Measurements from ENCODE around the gene HSPA2.
"Not testable (repeated sequence)": the region's sequence is repeated elsewhere in the genome, so short reads cannot be mapped to it uniquely, and the experiment has no call there.

The HSPA2 gene

DNA sequence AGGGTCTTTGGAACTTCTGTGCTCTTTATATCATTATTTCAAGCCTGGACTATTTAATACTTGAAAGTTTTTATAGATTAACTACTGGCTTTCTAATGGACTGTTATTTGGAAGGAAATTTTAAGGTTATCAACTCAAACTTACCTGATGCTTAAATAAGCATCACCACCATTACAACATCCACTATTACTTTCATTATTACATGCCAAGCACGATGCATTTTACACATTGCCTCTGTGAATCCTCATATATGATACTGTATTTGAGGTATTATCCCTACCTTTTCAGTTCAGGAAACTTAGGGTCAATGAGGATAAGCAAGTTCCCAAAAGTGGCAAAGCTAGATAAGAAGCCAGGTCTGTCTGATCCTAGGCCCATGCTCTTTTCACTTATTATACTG lies 23.6 kb upstream of the HSPA2 start:
- no peak for DNase-seq

DNA sequence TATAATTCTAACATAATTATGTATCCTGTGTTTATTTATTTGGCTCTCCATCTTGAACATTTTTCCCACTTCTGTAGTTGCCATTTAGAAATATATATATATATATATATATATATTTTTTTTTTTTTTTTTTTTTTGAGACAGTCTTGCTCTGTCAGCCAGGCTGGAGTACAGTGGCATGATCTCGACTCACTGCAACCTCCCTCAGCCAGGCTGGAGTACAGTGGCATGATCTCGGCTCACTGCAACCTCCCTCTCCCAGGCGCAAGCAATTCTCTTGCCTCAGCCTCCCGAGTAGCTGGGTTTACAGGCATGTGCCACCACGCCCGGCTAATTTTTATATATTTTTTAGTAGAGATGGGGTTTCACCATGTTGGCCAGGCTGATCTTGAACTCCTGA lies 22.9 kb upstream of the HSPA2 start:
- not testable (repeated sequence) for DNase-seq

DNA sequence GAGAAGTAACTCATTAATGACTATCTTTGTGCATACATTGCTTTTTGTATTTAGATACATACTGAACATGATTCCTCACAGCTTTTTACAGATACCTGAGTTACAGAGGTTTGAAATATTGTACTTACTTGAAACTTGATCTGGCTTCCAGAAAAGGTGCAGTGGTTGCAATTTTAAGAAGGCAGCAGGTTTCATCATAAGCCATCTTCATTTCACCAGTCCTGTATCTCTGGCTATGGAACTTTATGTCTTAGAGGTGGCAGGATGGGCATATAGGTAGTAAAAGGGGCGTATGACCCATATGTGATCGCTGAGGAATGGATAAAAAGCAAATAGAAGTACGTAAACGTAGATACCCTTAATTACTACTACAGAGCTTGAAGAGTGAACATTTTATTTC lies 22.3 kb upstream of the HSPA2 start:
- DNase-seq = no peak

DNA sequence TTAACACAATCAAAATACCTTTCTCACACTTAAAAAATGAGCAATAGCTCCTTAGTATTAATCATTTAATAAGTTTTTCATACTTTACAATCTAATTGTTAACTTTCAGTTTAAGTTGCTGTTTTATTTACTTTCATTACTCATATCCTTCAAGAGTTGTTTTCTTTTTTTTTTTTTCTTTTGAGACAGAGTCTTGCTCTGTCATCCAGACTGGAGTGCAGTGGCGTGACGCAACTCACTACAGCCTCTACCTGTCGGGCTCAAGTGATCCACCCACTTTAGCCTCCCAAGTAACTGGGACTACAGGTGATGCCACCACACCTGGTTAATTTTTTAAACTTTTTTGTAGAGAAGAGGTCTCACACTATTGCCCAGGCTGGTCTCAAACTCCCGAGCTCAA lies 19.8 kb upstream of the HSPA2 start:
- no peak for DNase-seq

DNA sequence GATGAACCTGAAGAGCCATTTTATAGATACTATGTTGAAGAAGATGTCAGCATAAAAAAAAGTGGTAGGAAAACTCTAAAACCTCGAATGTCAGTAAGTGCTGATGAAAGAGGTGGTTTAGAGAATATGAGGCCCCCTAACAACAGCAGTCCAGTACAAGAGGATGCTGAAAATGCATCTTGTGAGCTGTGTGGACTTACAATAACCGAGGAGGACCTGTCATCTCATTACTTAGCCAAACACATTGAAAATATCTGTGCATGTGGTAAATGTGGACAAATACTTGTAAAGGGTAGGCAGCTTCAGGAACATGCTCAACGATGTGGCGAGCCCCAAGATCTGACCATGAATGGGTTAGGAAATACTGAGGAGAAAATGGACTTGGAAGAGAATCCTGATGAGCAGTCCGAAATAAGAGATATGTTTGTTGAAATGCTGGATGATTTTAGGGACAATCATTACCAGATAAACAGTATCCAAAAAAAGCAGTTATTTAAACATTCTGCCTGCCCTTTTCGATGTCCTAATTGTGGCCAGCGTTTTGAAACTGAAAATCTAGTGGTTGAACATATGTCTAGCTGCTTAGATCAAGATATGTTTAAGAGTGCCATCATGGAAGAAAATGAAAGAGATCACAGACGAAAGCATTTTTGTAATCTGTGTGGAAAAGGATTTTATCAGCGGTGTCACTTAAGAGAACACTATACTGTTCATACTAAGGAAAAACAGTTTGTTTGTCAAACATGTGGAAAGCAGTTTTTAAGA lies 17.8 kb upstream of the HSPA2 start:
- DNase-seq = no peak

DNA sequence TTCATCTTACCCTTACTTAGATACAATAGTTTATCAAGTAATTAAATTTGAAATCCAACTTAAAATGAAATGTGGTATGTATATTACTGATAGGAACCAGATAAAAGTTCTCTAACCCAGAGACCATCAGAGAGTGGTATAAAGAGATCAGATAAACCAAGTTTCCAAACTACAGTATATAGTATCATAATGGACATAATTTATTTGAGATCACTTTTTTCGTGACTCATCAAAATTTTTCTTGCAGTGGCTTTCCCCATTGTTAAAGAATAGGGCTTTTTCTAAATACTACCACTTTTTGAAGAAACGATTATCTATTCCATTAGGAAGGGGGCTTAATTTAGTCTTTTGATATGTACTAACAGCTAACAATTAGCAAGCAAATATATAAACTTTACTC lies 15.2 kb upstream of the HSPA2 start:
- DNase-seq = no peak

DNA sequence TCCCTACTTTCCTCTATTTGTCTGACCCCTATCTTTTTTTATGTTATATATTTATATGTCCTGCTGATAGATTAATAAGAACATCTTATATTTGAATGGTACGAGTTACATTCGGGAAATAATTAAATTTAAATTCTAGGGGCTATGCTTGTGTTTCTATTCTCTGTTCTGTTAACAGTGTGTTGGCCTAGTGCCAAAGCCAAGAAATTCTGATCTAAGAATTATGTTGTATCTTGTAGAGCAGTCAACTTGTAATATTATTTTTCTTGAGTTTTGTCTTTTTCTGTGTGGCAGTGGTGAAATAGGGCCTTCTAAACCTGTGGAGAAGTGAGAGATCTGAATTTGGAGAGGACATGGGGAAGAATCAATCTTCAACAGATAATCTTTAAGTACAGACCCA lies 9.0 kb upstream of the HSPA2 start:
- no peak for DNase-seq

DNA sequence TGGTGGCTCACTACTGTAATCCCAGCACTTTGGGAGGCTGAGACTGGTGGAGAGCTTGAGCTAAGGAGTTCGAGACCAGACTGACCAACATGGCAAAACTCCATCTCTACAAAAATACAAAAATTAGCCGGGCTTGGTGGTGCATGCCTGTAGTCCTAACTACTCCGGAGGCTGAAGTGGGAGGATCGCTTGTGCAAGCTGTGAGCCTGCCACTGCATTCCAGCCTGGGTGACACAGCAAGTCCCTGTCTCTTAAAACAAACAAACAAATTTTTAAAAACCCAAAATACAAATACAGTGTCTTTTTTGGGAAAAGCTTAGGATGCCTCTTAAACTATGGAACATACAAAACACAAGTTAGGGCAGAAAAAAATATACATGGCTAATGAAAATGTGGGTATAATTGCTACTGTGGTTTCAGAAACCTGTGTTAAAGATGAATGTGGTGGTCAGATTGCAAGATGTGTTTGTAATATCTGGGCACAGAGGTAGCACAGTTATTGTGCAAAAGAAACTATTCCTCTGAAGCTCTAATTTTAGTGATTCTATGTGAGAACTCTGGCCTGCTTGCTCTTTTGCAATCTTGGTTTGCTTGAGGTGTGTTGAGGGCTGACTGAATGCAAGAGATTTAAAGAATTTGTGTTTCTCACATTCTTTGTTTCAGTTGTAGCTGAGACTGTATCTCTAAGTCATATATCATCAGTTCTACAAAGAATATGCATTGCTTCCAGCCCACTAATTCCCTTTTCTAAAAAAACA lies 3.9 kb upstream of the HSPA2 start:
- DNase-seq = no peak

DNA sequence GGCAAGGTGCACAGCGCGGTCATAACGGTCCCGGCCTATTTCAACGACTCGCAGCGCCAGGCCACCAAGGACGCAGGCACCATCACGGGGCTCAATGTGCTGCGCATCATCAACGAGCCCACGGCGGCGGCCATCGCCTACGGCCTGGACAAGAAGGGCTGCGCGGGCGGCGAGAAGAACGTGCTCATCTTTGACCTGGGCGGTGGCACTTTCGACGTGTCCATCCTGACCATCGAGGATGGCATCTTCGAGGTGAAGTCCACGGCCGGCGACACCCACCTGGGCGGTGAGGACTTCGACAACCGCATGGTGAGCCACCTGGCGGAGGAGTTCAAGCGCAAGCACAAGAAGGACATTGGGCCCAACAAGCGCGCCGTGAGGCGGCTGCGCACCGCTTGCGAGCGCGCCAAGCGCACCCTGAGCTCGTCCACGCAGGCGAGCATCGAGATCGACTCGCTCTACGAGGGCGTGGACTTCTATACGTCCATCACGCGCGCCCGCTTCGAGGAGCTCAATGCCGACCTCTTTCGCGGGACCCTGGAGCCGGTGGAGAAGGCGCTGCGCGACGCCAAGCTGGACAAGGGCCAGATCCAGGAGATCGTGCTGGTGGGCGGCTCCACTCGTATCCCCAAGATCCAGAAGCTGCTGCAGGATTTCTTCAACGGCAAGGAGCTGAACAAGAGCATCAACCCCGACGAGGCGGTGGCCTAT lies 875 bp downstream of the HSPA2 start:
- no peak for DNase-seq

DNA sequence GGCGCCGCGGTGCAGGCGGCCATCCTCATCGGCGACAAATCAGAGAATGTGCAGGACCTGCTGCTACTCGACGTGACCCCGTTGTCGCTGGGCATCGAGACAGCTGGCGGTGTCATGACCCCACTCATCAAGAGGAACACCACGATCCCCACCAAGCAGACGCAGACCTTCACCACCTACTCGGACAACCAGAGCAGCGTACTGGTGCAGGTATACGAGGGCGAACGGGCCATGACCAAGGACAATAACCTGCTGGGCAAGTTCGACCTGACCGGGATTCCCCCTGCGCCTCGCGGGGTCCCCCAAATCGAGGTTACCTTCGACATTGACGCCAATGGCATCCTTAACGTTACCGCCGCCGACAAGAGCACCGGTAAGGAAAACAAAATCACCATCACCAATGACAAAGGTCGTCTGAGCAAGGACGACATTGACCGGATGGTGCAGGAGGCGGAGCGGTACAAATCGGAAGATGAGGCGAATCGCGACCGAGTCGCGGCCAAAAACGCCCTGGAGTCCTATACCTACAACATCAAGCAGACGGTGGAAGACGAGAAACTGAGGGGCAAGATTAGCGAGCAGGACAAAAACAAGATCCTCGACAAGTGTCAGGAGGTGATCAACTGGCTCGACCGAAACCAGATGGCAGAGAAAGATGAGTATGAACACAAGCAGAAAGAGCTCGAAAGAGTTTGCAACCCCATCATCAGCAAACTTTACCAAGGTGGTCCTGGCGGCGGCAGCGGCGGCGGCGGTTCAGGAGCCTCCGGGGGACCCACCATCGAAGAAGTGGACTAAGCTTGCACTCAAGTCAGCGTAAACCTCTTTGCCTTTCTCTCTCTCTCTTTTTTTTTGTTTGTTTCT lies 1.7 kb downstream of the HSPA2 start:
- no peak for DNase-seq

DNA sequence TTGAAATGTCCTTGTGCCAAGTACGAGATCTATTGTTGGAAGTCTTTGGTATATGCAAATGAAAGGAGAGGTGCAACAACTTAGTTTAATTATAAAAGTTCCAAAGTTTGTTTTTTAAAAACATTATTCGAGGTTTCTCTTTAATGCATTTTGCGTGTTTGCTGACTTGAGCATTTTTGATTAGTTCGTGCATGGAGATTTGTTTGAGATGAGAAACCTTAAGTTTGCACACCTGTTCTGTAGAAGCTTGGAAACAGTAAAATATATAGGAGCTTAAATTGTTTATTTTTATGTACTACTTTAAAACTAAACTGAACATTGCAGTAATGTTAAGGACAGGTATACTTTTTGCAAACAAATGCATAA lies 2.3 kb downstream of the HSPA2 start:
- no peak for DNase-seq

DNA sequence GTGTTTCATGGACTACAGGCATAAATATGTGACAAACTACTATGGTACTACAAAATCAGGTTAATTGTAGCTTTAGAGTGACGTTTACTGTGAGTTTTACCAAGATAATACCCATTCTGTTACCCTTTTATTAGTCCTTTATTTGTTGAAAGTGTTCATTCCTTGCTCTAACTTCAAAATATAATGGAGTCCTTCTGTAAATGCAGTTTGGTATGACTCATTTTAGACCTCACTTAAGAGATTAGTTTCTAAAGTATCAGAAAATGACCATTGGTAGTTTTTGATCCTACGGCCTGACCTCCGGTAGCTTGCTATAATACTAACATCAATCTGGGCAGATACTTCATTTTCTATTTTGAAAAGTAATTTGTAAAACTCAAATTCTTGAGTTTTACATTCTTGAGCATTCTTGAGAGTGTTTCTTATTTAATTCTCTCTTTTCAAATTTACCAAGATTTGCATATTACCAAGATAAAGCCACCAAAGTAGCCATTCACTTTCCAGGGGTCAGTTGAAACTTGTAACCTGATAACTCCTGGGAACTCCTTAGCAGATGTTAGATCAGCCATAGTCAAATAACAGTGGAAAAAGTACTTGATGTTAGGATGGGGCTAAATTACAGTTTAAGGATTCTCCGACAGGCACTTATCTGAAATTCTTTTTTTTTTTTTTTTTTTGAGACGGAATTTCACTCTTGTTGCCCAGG lies 4.2 kb downstream of the HSPA2 start:
- no peak for DNase-seq

DNA sequence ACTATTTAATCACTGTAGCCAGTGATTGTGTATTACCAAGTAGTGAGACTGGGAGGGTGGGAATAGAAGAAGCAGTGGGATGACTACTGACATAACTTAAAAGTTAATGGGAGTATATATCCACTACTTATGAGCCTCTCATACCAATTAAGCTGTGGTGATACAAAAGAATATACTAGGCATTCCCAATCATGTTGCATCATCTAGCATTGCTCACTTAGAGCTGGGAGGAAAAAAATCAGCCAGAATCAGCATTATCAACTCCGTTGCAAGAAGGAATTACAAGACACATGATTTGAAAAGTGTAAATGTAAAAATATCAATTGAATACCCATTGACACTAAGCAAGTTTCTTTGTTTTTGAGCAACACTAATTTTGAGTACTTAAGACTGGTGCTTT lies 8.5 kb downstream of the HSPA2 start:
- no peak for DNase-seq

DNA sequence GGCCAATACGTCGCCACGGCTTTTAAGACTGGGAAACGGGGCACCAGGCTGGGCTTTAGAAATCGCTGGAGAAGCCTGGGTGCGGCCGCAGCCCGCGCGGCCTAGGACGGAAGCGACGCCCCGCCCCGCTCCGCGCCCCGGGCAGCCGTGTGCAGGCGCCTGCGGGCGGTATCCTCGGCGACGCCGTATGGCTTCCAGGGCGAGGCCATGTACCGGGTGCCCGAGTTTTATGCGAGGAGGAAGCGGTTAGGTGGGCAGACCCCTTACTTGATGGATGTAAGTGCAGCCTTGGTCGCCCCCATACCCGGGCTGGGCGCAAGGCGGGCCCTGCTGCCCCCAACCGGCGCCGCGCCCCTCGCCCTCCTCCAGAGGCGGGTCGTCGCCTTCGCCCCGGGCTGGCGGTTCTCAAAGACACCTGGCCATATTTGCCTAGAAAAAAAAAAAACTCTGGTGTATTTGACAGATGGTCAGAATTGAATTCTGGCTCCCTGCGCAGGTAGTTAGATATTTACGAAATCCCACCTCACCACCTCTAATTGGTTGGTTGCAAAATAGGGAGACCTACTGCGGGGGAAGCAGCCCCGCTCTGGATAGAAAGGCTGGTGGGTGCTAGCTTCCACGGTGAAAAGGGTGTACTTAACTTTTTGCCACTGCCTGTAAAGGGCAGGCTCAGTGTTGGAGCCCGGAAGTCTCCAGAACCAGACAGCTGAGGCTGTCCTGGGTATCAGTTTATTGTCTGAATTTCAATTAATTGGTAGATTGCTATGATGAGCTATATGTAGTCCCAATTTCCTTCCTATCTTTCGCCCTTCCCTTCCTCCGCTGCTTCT lies 9.5 kb downstream of the HSPA2 start, which contains the start of gene PPP1R36:
Gene PPP1R36 (plus strand): TSS at position 171 of the 830 bp plus-strand sequence. CDS start 37 bp downstream, at position 208.
- DNase-seq = peak; percentile 55

DNA sequence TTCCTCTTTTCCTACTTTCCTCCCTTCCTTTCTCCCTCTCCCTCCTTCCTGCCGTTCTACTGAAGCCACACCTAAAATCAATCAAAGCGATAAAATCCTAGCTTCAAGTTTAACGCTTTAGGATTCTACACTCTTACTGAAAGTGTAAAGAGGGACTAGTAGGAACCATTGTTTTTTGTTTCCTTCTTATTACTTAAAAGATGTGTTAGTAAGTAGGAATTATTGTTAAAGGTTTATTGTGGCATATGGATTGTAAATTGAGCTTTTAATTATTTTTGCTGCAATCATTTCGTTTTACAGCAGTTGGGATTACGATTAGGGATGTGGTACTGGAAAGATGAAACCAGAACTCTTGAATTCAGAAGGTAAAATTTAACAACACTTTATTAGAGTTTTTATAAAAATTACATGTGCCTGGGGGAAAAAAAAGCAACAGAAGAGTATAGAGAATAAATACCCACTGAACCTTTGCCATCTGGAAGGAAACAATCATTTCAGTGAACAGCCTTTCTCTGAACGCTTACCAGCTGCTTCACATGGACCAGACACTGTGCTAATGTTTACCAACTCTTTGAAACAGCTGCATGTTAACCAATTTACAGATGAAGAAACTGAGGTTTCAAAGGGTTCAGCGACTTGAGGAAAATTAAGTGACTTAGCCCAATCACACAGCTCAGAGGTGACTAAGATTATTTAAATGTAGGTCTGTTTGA lies 10.2 kb downstream of the HSPA2 start:
- no peak for DNase-seq

DNA sequence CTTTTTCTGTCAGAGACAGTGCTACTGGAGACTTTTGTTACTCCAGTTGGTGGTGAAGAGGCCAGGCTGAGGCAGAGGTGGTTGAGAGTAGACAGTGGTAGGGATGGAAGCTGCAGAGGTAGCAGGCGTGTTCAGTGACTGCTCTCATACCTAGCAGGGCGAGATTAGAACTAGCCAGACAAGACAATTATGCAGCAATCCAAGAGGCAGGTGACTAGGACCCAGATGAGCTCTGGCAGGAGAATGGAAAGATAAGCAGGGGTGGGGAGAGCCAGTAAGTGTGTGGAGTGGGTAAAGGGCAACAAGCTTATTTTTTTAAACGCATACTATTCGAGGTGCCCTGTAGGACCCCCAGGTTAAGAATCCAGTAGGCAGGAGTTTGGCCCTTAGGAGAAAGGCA lies 14.0 kb downstream of the HSPA2 start:
- DNase-seq = no peak

DNA sequence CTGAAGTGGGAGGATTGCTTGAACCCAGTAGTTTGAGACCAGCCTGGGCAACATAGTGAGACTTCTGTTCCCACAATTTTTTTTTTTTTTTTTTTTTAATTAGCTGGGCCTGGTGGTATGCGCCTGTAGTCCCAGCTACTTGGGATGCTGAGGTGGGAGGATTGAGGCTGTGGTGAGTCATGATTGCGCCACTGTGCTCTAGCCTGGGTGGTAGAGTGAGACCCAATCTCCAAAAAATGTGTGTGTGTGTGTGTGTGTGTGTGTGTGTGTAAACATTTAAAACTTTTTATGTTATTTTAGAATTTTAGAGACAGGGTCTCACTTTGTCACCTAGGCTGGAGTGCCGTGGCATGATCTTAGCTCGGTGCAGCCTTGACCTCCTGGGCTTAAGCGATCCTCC lies 16.0 kb downstream of the HSPA2 start:
- DNase-seq = no peak

DNA sequence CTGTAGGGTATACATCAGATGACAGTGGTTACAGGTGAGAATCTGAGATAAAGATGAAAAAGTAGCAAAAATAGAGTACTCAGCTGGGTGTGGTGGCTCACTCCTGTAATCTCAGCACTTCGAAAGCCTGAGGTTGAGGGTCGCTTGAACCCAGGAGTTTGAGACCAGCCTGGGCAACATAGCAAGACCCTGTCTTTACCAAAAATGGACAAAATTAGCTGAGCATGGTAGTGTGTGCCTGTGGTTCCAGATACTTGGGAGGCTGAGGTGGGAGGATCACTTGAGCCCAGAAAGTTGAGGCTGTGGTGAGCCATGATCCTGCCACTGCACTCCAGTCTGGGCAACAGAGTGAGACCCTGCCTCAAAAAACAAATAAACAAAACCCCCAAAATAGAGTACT lies 17.7 kb downstream of the HSPA2 start:
- not testable (repeated sequence) for DNase-seq

DNA sequence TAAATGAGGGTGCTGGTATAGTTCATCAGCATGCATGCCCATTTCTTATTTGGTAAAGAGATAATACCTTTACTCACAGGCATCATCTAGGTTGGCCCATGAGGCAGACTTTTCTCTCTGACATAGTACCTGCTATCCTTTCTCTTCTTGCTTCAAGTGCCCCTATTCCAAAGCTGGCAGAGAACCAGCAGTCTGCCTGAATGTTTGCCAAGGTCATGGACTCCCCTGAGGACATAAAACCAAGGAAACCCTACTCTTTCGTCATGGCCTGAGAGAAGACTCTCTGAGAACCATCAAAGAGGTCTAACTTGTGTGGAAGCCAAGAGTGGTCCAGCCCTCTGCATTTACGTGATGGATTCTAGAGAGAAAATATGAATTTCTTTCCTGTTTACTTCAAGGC lies 21.1 kb downstream of the HSPA2 start:
- no peak for DNase-seq

DNA sequence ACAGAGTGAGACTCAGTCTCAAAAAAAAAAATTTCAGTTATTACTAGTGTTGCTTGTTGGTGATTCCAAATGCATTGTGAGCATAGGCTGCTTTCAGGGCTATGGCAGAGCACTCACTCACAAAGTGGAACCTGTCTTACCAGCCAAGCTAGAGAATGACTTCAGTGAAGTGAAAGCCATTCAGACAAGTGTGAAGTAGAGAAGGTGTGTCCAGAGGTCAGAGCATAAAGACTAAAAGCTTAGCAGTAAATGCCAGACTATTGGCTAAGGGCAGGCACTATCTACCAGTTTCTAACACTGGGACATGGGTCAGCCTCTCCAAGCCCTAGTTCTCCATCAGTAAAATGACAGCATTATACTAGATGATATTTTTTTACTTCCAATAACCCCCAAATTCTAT lies 21.9 kb downstream of the HSPA2 start:
- DNase-seq = no peak

DNA sequence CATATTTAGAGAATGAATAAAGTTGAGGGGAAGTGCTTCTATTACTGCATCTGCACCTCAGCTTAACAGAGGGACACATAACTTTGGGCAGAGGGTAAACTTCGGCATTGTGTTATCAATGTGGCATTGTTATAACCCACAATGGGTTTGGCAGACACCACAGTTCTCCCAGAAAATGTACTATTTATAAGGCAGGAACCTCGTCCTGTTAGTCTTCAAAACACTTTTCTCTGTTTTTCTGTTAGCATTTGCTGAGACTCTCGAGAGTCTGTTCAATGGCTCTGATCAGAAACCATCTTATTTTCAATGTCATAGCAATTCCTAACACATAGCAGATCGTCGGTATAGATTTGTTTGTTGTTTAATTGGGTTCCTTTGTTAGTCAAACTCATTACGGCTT lies 23.2 kb downstream of the HSPA2 start:
- no peak for DNase-seq
